A549 treated with GW870086 at 1 μM for 4 hours (cell line): ENCODE measurements around the gene COMMD9. TPM values are rescaled to one million over a fixed set of nuclear protein-coding genes. Genes with fewer than 3 reads are reported as not detected.

Source experiments
- total RNA-seq: library from RNA; stranded (reverse); fragments of 200-300 nt; extraction: Qiagen RNA extraction; gene quantifications from 5 replicates; pipeline ENCODE4 v1.2.3, GENCODE V29; 2022; ENCODE audit warnings: low read depth

Gene COMMD9
- 38.0 to 58.6 TPM (median 52.6 TPM) in 5 replicates for total RNA-seq

DNA sequence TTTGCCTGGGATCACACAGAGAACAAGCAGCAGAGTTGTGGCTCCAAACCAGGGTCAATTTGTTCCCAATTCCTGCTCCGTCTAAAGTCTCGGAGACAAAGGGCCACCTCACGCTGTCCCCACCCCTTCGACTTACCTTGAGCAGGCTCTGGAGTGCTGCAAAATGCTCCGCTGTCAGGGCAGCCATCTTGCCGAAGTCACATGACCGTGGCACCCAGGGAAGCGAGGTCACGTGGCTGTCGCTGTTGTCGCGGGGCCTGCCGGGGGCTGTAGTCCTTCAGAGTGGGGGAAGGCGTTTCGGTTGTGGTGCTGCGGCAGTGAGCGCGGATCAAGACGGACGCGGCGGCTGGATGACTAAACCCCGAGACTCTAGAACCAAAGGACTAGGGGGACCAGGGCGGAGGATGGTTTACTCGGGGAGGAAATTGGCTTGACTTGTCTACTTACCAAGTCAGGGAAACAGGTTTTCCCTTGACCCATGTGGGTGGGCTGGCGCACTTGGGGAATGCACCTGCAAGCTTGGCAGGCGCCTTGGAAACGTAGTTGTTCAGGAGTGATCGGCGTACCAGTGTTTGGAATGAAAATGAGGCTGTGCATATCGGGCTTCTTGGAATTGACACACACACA lies at the start of gene COMMD9:
COMMD9 (minus strand) TSS at position 199 of the 627 bp plus-strand sequence; CDS start at position 187, 12 bp downstream.

DNA sequence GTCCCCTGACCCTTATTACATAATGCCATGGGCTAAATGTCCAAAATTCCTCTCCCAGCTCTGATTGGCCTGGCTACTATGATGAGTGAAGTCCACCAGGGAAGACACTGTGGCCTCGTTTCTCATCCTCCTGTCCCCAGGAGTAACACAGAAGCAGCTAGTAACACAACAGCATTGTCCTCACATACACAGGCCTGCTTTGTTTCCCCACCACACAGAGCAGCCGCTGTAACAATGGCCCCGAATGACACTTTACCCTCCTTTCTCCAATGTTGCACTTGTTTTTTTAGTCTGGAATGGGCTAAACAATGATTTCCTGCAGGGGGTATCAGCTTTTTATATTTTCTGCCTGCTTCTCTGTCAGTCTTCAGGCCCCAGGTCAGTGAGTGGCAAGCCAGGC lies 6.7 kb upstream of the COMMD9 start, which contains the start of gene PRR5L:
PRR5L (plus strand) TSS at position 363 of the 400 bp plus-strand sequence. CDS start 104,834 bp downstream, outside the sequence.

Other genes with a start within 250 kb of the COMMD9 start
- gene PRR5L, start 6.9 kb upstream of the COMMD9 start, total RNA-seq, result 11.2 to 16.1 TPM (median 13.2 TPM) in 5 replicates
- gene TRAF6, start 220.8 kb upstream of the COMMD9 start, total RNA-seq, result 5.9 to 8.2 TPM (median 7.7 TPM) in 5 replicates